ENCODE data around the gene IL17RB.

DNA sequence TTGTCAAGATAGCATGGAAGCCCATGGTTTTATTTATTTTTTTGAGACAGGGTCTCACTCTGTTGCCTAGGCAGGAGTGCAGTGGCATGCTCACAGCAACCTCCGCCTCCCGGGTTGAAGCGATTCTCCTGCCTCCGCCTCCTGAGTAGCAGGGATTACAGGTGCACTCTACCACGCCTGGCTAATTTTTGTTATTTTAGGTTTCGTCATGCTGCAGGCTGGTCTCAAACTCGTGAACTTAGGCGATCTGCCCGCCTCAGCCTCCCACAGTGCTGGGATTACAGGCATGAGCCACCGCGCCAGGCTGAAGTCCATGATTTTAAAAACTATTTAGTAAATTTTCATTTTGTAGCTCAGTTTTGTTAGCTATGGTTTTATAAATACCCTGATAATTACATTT is 38.3 kb downstream of the IL17RB start:
- TF ChIP-seq, protein P1, sequence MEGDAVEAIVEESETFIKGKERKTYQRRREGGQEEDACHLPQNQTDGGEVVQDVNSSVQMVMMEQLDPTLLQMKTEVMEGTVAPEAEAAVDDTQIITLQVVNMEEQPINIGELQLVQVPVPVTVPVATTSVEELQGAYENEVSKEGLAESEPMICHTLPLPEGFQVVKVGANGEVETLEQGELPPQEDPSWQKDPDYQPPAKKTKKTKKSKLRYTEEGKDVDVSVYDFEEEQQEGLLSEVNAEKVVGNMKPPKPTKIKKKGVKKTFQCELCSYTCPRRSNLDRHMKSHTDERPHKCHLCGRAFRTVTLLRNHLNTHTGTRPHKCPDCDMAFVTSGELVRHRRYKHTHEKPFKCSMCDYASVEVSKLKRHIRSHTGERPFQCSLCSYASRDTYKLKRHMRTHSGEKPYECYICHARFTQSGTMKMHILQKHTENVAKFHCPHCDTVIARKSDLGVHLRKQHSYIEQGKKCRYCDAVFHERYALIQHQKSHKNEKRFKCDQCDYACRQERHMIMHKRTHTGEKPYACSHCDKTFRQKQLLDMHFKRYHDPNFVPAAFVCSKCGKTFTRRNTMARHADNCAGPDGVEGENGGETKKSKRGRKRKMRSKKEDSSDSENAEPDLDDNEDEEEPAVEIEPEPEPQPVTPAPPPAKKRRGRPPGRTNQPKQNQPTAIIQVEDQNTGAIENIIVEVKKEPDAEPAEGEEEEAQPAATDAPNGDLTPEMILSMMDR (IDR thresholded peaks at IDR 0.05), result no peak
- no peak for TF ChIP-seq POLR2AphosphoS5 (IDR thresholded peaks at IDR 0.05)
